EH (cell line): ENCODE data around the gene TIGIT.

Experiments used
- DNase-seq: peaks from one replicate; pipeline ENCODE4 v3.0.0-alpha.2; 2015; ENCODE audit warnings: low read depth

TIGIT gene

GRCh38 chr3:114310695-114311094 lies 16.9 kb downstream of the TIGIT start:
- DNase-seq, result peak; percentile 12

- no peak for DNase-seq
Measured at GRCh38 chr3:114313426-114313825, 19.6 kb downstream of the TIGIT start.

- DNase-seq, result no peak
Measured at GRCh38 chr3:114314282-114314681, 20.5 kb downstream of the TIGIT start.

- no peak for DNase-seq
Measured at GRCh38 chr3:114318295-114318694, 24.5 kb downstream of the TIGIT start.

- DNase-seq, result peak; percentile 64
Measured at GRCh38 chr3:114319453-114319852, 25.6 kb downstream of the TIGIT start.

- no peak for DNase-seq
Measured at GRCh38 chr3:114320246-114320645, 26.4 kb downstream of the TIGIT start.

GRCh38 chr3:114323546-114324254 lies 29.9 kb downstream of the TIGIT start:
- DNase-seq, result no peak

- DNase-seq, result no peak
Measured at GRCh38 chr3:114327665-114328064, 33.8 kb downstream of the TIGIT start.

GRCh38 chr3:114328345-114328744 lies 34.5 kb downstream of the TIGIT start:
- DNase-seq, result no peak

GRCh38 chr3:114329823-114330222 lies 36.0 kb downstream of the TIGIT start:
- DNase-seq, result no peak

GRCh38 chr3:114331007-114331406 lies 37.2 kb downstream of the TIGIT start:
- no peak for DNase-seq

GRCh38 chr3:114331710-114332109 lies 37.9 kb downstream of the TIGIT start:
- no peak for DNase-seq

- DNase-seq, result no peak
Measured at GRCh38 chr3:114332342-114333179, 38.7 kb downstream of the TIGIT start.

- DNase-seq, result peak; percentile 7
Measured at GRCh38 chr3:114333180-114333922, 39.5 kb downstream of the TIGIT start.

- no peak for DNase-seq
Measured at GRCh38 chr3:114333923-114334240, 40.1 kb downstream of the TIGIT start.

- peak; percentile 6 for DNase-seq
Measured at GRCh38 chr3:114336122-114336697, 42.4 kb downstream of the TIGIT start.

- DNase-seq, result no peak
Measured at GRCh38 chr3:114336857-114337256, 43.0 kb downstream of the TIGIT start.

- DNase-seq, result no peak
Measured at GRCh38 chr3:114338651-114339357, 45.0 kb downstream of the TIGIT start.

- no peak for DNase-seq
Measured at GRCh38 chr3:114344492-114344891, 50.7 kb downstream of the TIGIT start.

- no peak for DNase-seq
Measured at GRCh38 chr3:114350271-114350670, 56.4 kb downstream of the TIGIT start.

GRCh38 chr3:114350690-114351089 lies 56.9 kb downstream of the TIGIT start:
- DNase-seq, result no peak
